Epithelial cell of prostate (primary cell): ENCODE measurements around the gene CAV3.
A peak's percentile ranks its signal among the peaks of the same experiment; 100 is the strongest.
"Not testable (repeated sequence)": the region's sequence is repeated elsewhere in the genome, so short reads cannot be mapped to it uniquely, and the experiment has no call there.

Experiments used
- DNase-seq: peaks from one replicate; pipeline ENCODE4 v3.0.0-alpha.2; 2011; ENCODE audit warnings: low read depth, low spot score
- H3K27ac ChIP-seq: fragments of 450-650 bp; 2 replicates; pipeline ENCODE4 v1.5.1; 2017; ENCODE audit warnings: mild to moderate bottlenecking

CAV3 gene

GRCh38 chr3:8733332-8734094, at the start of gene CAV3:
Gene CAV3, plus strand, starts transcription at chr3:8733802. Its CDS starts 75 bp downstream, at chr3:8733877.
- no peak within 1 kb of the TSS for H3K27ac ChIP-seq
- DNase-seq: no peak

GRCh38 chr3:8684992-8685391, 48.6 kb upstream of the CAV3 start:
- DNase-seq, H3K27ac ChIP-seq: not testable (repeated sequence)

DNA sequence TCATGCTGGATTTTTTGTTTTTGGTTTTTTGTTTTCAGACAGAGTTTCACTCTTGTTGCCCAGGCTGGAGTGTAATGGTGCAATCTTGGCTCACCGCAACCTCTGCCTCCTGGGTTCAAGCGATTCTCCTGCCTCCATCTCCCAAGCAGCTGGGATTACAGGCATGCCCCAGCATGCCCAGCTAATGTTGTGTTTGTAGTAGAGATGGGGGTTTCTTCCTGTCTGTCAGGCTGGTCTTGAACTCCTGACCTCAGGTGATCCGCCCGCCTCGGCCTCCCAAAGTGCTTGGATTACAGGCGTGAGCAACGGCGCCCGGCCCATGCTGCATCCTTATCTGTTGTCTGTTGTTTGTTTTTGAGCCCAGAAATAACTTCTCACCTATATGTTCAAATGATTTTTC, 42.3 kb upstream of the CAV3 start:
- DNase-seq, H3K27ac ChIP-seq: not testable (repeated sequence)

DNA sequence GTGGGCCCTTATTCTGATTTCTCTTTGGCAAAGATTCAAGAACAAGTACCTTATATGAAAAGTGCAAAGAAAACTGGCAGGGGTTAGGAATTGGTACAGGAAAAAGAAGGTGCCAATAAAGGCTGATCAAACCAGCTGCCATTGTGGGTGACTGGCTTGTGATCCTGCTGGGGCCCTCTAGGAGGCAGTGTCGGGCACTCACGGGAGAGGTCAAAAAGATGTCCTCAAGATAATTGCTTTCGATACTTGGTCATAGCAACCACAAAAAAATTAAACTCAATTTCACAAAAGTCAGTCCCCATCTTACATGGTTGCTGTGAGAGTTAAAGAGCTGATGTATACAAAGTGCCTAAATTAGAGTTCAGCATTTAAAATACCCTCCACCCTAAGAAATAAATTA, 31.0 kb upstream of the CAV3 start:
- H3K27ac ChIP-seq: no peak overlapping the region
- DNase-seq: no peak

- no peak overlapping the region for H3K27ac ChIP-seq
- DNase-seq: no peak
Measured at GRCh38 chr3:8705575-8705974, 28.0 kb upstream of the CAV3 start.

- DNase-seq: no peak
- H3K27ac ChIP-seq: no peak overlapping the region
Measured at GRCh38 chr3:8709287-8709686, 24.3 kb upstream of the CAV3 start.

DNA sequence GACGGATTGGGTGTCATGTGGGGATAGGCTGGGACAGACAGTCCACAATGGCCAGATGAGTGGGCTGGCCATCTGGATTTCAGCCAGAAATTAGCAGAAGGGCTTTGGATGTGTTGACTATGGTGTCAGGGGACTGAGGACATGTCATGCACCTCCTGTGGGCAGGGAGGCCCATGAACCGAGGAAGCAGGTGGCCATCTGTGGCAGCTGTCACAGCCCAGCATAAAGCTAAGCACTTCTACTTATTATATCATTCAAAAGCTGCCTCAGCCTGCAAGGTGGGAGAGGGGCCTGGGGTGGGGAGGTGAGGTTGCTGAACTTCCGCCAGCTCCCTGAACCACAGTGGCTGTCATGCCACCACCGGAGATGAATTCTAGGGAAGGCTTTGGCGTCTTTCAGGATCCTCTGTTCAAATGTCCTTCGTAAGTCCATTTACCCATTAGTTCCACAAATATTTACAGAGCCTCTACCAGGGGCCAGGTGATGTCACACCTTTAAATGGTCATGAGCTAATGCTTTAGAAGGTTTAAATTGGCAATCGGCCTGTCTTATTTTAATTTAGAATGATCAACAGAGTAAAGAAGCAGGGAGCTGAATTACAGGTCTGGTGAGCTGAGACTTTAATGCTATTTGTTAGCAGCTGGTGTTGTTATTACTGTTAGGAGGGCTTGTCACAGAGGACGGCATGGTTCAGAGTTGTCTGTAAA, 23.6 kb upstream of the CAV3 start:
- H3K27ac ChIP-seq: no peak overlapping the region

GRCh38 chr3:8712045-8712907, 21.3 kb upstream of the CAV3 start:
- H3K27ac ChIP-seq: no peak overlapping the region
- DNase-seq: peak; percentile 53

More for the DNA sequence above, 23.6 kb upstream of the CAV3 start:
- DNase-seq: no peak

DNA sequence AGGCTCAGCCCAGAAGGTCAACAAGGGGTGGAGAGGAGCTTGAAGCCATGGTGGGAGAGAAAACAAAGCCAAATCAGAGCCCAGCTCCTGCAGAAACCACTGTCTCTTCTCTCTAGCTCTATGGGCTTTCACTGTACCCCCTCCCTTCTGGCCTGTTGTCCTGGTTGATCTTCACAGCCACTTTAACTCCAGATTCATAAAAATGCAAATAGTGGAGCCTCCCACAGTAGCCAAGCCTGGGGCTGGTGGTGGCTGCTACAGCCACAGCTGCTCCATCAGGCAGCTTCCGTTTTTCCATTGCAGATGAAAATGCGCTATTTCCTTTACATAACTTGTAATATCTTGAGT, 20.7 kb upstream of the CAV3 start:
- H3K27ac ChIP-seq: no peak overlapping the region
- DNase-seq: no peak

DNA sequence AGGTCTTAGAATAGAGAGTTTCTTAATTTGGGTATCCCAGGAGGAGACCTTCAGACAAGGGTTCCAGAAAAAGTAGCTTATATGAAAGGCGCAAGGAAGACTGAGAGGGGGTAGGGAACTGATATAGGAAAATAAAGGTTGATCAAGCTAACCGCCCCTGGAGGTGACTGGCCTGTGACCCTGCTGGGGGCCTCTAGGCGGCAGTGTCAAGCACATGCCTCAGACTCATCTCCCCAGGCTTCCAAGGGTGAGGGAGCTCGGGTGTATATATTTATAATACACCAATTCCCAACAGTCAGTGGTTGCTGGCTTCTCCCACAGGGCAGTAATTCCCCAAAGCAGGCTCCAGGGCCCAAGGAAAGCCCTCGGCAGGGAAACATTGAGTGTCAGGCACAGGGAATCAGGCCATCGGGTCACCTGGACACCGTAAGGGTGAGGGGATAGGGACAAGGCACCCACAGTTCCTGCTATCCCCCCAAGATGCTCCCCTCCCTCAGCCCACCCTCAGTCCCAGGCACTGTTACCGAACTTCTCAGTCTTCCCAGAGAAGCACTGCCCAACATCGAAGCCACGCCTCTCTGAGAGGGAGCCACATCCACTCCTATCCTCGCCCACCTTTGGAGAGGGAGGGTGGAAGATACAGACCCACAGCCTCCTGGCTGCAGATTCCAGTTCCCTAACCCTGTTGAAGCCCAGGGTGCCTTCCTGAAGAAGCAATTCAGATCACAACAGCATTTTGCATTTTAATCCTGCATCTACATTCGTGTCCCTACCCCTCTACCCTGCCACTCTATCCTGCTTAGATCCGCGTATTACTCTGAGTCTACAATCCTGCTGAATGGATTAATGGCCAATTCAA, 19.5 kb upstream of the CAV3 start:
- no peak overlapping the region for H3K27ac ChIP-seq
- no peak for DNase-seq

DNA sequence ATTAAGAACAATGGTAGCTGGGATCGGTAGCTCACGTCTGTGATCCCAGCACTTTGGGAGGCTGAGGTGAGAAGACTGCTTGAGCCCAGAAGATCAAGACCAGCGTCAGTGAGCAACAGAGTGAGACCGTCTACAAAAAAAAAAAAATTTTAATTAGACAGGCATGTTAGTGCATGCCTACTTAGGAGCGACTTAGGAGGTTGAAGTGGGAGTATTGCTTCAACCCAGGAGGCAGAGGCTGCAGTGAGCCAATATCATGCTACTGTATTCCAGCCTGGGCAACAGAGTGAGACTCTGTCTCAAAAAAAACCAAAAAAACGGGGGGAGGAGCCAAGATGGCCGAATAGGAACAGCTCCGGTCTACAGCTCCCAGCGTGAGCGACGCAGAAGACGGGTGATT, 17.8 kb upstream of the CAV3 start:
- not testable (repeated sequence) for H3K27ac ChIP-seq, DNase-seq

DNA sequence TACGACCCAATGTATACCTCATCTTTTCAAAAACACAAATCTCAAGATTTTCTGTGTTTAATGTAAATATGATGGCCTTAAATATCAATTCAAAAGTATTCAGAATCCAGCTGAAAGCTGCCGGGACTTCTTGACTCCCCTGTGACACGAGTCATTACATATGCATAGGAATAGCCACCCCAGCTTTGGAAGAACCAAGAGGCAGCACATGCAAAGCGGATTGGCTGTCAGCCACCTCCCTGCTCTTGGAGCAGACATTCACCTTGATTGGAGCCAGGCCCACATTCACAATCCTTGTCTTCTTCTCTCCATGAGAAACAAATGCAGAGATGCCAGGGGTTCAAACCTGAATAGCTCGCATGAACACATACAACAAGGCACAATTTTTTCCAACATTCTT, 10.8 kb upstream of the CAV3 start:
- H3K27ac ChIP-seq: no peak overlapping the region
- no peak for DNase-seq

GRCh38 chr3:8723612-8724011, 10.0 kb upstream of the CAV3 start:
- no peak for DNase-seq
- H3K27ac ChIP-seq: no peak overlapping the region

DNA sequence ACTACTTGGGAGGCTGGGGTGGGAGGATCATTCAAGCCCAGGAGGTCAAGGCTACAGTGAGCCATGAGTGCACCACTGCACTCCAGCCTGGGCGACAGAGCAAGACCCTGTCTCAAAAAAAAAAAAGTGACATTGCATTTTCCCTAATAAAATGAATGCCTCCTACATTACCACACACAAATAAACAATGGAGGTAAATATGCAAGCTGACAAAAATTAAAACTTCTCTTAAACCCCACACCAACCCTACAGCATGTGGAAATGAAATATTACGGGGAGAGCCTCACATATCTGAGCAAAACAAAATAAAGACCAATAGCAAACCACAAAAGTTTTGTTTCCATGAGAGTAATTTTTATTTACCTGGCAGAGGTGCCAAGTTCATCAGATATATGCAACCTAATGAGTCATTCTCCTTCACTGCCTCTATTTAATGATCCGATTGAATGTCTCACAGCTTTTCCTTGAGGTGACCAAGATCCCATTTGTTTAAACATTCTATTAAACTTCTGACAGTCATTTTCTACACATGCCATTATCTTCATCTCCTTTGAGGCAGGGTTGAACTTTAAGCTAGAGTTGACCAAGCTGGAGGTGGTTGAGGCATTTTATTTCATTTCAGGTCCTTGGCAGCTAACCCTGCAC, 9.4 kb upstream of the CAV3 start:
- no peak overlapping the region for H3K27ac ChIP-seq
- DNase-seq: no peak

DNA sequence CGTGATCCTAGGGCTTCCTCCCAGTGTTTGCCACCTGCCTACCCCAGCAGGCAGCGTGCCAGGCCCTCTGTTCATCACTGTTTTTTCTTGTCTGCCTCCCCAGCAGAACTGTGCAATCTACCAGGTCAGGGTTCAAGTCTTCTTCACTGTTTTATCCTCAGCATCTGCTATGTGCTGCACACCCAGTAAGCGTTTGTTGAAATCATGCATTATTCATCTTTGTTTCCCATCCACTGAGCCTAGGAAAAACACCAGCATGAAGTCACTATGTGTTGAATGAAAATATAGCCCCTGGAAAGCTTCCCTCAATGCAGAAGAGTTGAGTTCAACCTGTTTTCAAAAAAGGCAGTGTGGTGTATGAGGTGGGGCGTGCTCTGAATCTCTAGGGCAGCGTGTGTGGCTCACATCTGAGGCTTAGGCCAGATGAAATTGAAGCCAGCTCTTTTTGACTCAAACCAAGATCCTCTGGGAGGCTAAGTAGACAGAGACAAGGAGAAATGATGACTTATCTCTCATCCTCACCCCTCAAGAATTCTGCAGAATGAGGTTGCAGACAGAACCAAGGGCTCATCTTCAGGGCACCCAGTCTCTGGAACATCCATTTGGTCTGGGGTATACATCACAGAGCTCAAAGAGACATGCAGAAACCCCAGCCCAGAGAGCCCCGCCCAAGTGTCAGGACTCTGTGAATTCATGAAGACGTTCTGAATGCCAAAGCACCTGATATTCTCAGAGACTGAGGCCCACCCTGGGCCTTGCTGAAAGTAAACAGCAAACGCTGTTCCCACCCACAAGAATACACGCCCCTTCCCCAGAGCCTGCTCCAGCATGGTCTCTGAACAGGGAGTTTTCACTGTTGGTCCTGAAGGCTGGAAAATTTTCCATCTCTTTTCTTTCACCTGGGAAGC, 5.7 kb upstream of the CAV3 start:
- no peak overlapping the region for H3K27ac ChIP-seq
- no peak for DNase-seq

DNA sequence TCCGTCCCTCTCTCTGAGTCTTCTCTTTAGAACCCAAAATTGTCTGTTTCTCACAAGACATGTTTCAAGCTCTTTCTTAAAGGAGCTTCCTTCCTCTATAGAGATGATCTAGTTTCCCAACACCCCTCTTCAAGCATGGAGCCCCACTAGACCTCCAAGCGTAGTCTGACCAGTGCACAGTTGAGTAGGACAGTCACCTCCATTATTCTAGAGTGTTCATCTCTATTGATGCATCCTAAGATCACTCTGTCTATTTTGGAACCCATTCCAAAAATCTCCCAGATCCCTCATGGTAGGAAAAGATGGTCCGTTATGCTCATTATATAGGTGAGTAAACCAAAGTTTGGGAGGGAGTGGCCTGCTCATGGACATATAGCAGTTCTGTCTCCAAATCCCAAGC, 4.1 kb upstream of the CAV3 start:
- no peak overlapping the region for H3K27ac ChIP-seq
- no peak for DNase-seq

DNA sequence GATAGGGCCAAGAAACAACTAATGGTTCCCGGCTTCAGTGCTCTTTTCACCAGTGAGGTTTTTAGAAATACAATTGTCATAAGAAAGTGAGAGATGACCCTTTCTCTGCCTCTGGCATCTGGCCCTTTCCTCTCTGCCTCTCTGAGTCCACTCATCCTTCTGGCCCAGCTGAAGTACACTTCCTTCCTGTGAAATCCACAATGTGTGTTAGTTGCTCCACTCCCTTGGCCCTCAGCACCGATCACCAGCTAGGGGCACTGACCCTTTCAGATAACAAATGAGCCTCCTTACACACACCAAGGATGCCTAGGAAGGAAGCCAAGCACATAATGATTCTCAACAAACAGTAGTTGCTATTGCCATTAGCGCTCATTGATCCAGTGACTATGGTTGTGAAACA, 2.9 kb upstream of the CAV3 start:
- no peak overlapping the region for H3K27ac ChIP-seq
- DNase-seq: no peak

DNA sequence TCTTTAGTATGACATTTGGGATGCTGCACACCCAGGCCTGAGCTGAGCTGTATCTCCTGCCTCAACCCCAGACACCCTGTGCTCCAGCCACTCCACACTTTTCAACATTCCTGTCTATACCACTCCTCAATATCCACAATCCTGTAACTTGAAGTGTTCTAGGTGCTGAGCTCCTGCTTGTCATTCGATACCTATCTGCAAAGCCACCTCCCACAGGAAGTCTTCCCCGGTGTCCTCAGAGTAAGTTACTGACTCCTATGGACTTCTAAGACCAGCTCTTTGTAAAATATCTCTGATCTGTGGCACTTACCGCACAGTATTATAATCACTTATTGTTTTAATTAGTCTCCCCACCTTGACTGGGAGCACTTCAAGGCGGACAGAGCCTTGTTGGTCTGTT, 1.2 kb upstream of the CAV3 start:
- no peak for DNase-seq
- no peak overlapping the region for H3K27ac ChIP-seq
